Measurements from ENCODE around the gene AHI1.
"Not testable (repeated sequence)": the region's sequence is repeated elsewhere in the genome, so short reads cannot be mapped to it uniquely, and the experiment has no call there.

AHI1 gene

DNA sequence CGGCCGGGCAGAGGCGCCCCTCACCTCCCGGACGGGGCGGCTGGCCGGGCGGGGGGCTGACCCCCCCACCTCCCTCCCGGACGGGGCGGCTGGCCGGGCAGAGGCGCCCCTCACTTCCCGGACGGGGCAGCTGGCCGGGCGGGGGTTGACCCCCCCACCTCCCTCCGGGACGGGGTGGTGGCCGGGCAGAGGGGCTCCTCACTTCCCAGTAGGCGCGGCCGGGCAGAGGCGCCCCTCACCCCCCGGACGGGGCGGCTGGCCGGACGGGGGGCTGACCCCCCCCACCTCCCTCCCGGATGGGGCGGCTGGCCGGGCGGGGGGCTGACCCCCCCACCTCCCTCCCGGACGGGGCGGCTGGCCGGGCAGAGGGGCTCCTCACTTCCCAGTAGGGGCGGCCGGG lies 133.9 kb downstream of the AHI1 start:
- not testable (repeated sequence) for H3K36me3 ChIP-seq (ENCODE audit: control insufficient read depth in 1 of 2, insufficient read depth in 2 of 2, low read depth in 1 of 2, low read length in 2 of 2); H2AFZ ChIP-seq (ENCODE audit: low read depth, low read length); H3K27me3 ChIP-seq (ENCODE audit: control insufficient read depth in 1 of 2, insufficient read depth in 1 of 2, low read length in 2 of 2); H2AK5ac ChIP-seq (ENCODE audit: low read length, severe bottlenecking); H3K9ac ChIP-seq (ENCODE audit: low read length); DNase-seq; H3K4me2 ChIP-seq (ENCODE audit: low read length, poor library complexity, severe bottlenecking); H2BK120ac ChIP-seq (ENCODE audit: low read depth, low read length); H2BK12ac ChIP-seq (ENCODE audit: low read length in 2 of 2); H2BK5ac ChIP-seq (ENCODE audit: low read depth, low read length, poor library complexity, severe bottlenecking); H3K18ac ChIP-seq (ENCODE audit: low read depth in 1 of 2, low read length in 2 of 2); H3K4me3 ChIP-seq (ENCODE audit: insufficient read depth in 1 of 2, low read depth in 1 of 2, low read length in 2 of 2); H3K4me1 ChIP-seq (ENCODE audit: control insufficient read depth, insufficient read depth, low read depth, low read length); H4K8ac ChIP-seq (ENCODE audit: low read length); H2BK15ac ChIP-seq (ENCODE audit: low read depth, poor library complexity, severe bottlenecking); H4K91ac ChIP-seq (ENCODE audit: low read length); H3K79me1 ChIP-seq (replicated peaks; ENCODE audit: low read length, poor library complexity, severe bottlenecking); H3K23ac ChIP-seq (ENCODE audit: low read length in 2 of 2); H3K14ac ChIP-seq (ENCODE audit: low read length in 2 of 2); H3K27ac ChIP-seq (ENCODE audit: low read length, poor library complexity, severe bottlenecking); H3K4ac ChIP-seq (ENCODE audit: low read depth in 1 of 2, low read length in 2 of 2)
- no CpG with 5 or more reads among the region's 39 CpGs for WGBS
- H3K9me3 ChIP-seq (ENCODE audit: control insufficient read depth, low read length): peaks cover 25% of the 10 kb centered on the region

DNA sequence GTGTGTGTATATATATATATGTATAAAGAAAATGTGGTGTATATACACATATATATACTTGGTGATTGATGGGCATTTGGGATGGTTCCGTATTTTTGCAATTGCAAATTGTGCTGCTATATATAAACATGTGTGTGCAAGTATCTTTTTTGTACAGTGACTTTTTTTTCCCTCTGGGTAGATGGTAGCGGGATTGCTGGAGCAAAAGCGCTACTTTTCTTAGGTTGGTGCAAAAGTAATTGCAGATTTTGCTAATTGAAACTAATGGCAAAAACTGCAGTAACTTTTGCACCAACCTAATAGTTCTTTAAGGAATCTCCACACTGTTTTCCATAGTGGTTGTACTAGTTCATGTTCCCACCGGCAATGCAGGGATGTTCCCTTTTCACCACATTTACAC lies 135.4 kb downstream of the AHI1 start:
- Histone ChIP-seq H2BK120ac (ENCODE audit: low read depth, low read length) (no peak overlapping the region), H3K4me2 (ENCODE audit: low read length, poor library complexity, severe bottlenecking) (no peak overlapping the region), H3K36me3 (ENCODE audit: control insufficient read depth in 1 of 2, insufficient read depth in 2 of 2, low read depth in 1 of 2, low read length in 2 of 2) (no peaks in the 10 kb centered on the region), H3K27me3 (ENCODE audit: control insufficient read depth in 1 of 2, insufficient read depth in 1 of 2, low read length in 2 of 2) (no peaks in the 10 kb centered on the region), H4K91ac (ENCODE audit: low read length) (no peak overlapping the region), H3K79me1 (replicated peaks; ENCODE audit: low read length, poor library complexity, severe bottlenecking) (no peaks in the 10 kb centered on the region), H3K4me3 (ENCODE audit: insufficient read depth in 1 of 2, low read depth in 1 of 2, low read length in 2 of 2) (no peak overlapping the region), H3K9ac (ENCODE audit: low read length) (no peak overlapping the region), H2BK12ac (ENCODE audit: low read length in 2 of 2) (no peak overlapping the region), H3K4me1 (ENCODE audit: control insufficient read depth, insufficient read depth, low read depth, low read length) (no peaks in the 10 kb centered on the region), H3K27ac (ENCODE audit: low read length, poor library complexity, severe bottlenecking) (no peak overlapping the region), H2BK15ac (ENCODE audit: low read depth, poor library complexity, severe bottlenecking) (no peak overlapping the region), H2BK5ac (ENCODE audit: low read depth, low read length, poor library complexity, severe bottlenecking) (no peak overlapping the region), H3K14ac (ENCODE audit: low read length in 2 of 2) (no peak overlapping the region), H3K18ac (ENCODE audit: low read depth in 1 of 2, low read length in 2 of 2) (no peak overlapping the region), H3K23ac (ENCODE audit: low read length in 2 of 2) (no peak overlapping the region), H2AK5ac (ENCODE audit: low read length, severe bottlenecking) (no peak overlapping the region), H4K8ac (ENCODE audit: low read length) (no peak overlapping the region), H3K9me3 (ENCODE audit: control insufficient read depth, low read length) (peaks cover 22% of the 10 kb centered on the region), H2AFZ (ENCODE audit: low read depth, low read length) (no peak overlapping the region), H3K4ac (ENCODE audit: low read depth in 1 of 2, low read length in 2 of 2) (no peak overlapping the region)
- 100% methylated on average over 2 of the region's 4 CpGs for WGBS
- no peak for DNase-seq

DNA sequence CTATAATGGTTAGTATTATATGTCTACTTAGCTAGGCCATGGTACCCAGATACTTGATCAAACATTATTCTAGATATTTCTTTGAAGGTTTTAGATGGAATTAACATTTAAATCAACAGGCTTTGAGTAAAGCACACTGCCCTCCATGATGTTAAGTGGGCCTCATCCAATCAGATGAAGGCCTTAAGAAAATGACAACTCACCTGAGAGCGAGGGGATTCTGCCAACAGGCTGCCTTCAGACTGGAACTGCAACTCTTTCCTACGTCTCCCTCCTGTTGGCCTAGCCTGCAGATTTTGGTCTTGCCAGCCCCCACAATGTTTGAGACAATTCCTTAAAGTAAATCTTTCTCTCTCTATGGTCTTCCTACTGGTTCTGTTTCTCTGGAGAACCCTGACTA lies 137.3 kb downstream of the AHI1 start:
- no peak overlapping the region for H3K4me3 ChIP-seq (ENCODE audit: insufficient read depth in 1 of 2, low read depth in 1 of 2, low read length in 2 of 2)
- H3K4me1 ChIP-seq (ENCODE audit: control insufficient read depth, insufficient read depth, low read depth, low read length): no peaks in the 10 kb centered on the region
- H3K79me1 ChIP-seq (replicated peaks; ENCODE audit: low read length, poor library complexity, severe bottlenecking): no peaks in the 10 kb centered on the region
- peak overlapping the region; percentile 42 for H4K8ac ChIP-seq (ENCODE audit: low read length)
- H4K91ac ChIP-seq (ENCODE audit: low read length): no peak overlapping the region
- no peak overlapping the region for H3K9ac ChIP-seq (ENCODE audit: low read length)
- no peak for DNase-seq
- no peak overlapping the region for H3K23ac ChIP-seq (ENCODE audit: low read length in 2 of 2)
- H2AFZ ChIP-seq (ENCODE audit: low read depth, low read length): no peak overlapping the region
- H3K18ac ChIP-seq (ENCODE audit: low read depth in 1 of 2, low read length in 2 of 2): no peak overlapping the region
- no peak overlapping the region for H3K14ac ChIP-seq (ENCODE audit: low read length in 2 of 2)
- no peak overlapping the region for H3K4me2 ChIP-seq (ENCODE audit: low read length, poor library complexity, severe bottlenecking)
- H2BK120ac ChIP-seq (ENCODE audit: low read depth, low read length): no peak overlapping the region
- H3K27ac ChIP-seq (ENCODE audit: low read length, poor library complexity, severe bottlenecking): no peak overlapping the region
- no peak overlapping the region for H2BK5ac ChIP-seq (ENCODE audit: low read depth, low read length, poor library complexity, severe bottlenecking)
- H3K27me3 ChIP-seq (ENCODE audit: control insufficient read depth in 1 of 2, insufficient read depth in 1 of 2, low read length in 2 of 2): no peaks in the 10 kb centered on the region
- H2BK15ac ChIP-seq (ENCODE audit: low read depth, poor library complexity, severe bottlenecking): no peak overlapping the region
- H2AK5ac ChIP-seq (ENCODE audit: low read length, severe bottlenecking): no peak overlapping the region
- H3K36me3 ChIP-seq (ENCODE audit: control insufficient read depth in 1 of 2, insufficient read depth in 2 of 2, low read depth in 1 of 2, low read length in 2 of 2): no peaks in the 10 kb centered on the region
- 94% methylated on average over 2 of the region's 2 CpGs for WGBS
- no peak overlapping the region for H3K4ac ChIP-seq (ENCODE audit: low read depth in 1 of 2, low read length in 2 of 2)
- no peak overlapping the region for H2BK12ac ChIP-seq (ENCODE audit: low read length in 2 of 2)
- peaks cover 11% of the 10 kb centered on the region for H3K9me3 ChIP-seq (ENCODE audit: control insufficient read depth, low read length)

DNA sequence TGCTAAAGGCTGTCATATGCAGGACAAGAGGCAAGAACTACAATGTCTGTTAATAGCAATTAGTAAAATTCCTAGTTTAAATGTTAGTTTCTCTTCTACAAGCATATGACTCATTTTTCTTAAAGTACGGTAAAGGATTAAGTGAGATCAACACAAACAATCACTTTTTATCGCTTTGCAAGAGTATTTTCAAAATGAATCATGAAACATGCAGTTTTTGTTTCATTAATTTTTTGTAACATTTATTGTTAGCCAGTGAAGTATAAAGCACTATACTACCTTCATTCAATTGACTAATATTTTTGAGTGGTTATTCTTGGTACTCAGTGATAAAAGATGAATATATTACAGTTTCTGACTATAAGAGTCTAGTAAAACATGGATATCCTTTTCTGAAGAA lies 138.6 kb downstream of the AHI1 start:
- no peak overlapping the region for H2BK5ac ChIP-seq (ENCODE audit: low read depth, low read length, poor library complexity, severe bottlenecking)
- no peak overlapping the region for H2BK120ac ChIP-seq (ENCODE audit: low read depth, low read length)
- no peak overlapping the region for H2AFZ ChIP-seq (ENCODE audit: low read depth, low read length)
- H3K9ac ChIP-seq (ENCODE audit: low read length): peak overlapping the region; percentile 89
- no CpG with 5 or more reads among the region's 2 CpGs for WGBS
- no peak overlapping the region for H3K4me2 ChIP-seq (ENCODE audit: low read length, poor library complexity, severe bottlenecking)
- H3K4ac ChIP-seq (ENCODE audit: low read depth in 1 of 2, low read length in 2 of 2): no peak overlapping the region
- peak overlapping the region in 1 of 2 experiments; percentile 49 for H3K4me3 ChIP-seq (ENCODE audit: insufficient read depth in 1 of 2, low read depth in 1 of 2, low read length in 2 of 2)
- no peak overlapping the region for H3K18ac ChIP-seq (ENCODE audit: low read depth in 1 of 2, low read length in 2 of 2)
- no peaks in the 10 kb centered on the region for H3K27me3 ChIP-seq (ENCODE audit: control insufficient read depth in 1 of 2, insufficient read depth in 1 of 2, low read length in 2 of 2)
- no peak overlapping the region for H3K23ac ChIP-seq (ENCODE audit: low read length in 2 of 2)
- H3K79me1 ChIP-seq (replicated peaks; ENCODE audit: low read length, poor library complexity, severe bottlenecking): no peaks in the 10 kb centered on the region
- peak overlapping the region; percentile 86 for H3K27ac ChIP-seq (ENCODE audit: low read length, poor library complexity, severe bottlenecking)
- H2BK12ac ChIP-seq (ENCODE audit: low read length in 2 of 2): no peak overlapping the region
- no peak overlapping the region for H4K91ac ChIP-seq (ENCODE audit: low read length)
- H2BK15ac ChIP-seq (ENCODE audit: low read depth, poor library complexity, severe bottlenecking): no peak overlapping the region
- no peak overlapping the region for H3K14ac ChIP-seq (ENCODE audit: low read length in 2 of 2)
- no peak overlapping the region for H2AK5ac ChIP-seq (ENCODE audit: low read length, severe bottlenecking)
- DNase-seq: peak; percentile 61
- no peaks in the 10 kb centered on the region for H3K36me3 ChIP-seq (ENCODE audit: control insufficient read depth in 1 of 2, insufficient read depth in 2 of 2, low read depth in 1 of 2, low read length in 2 of 2)
- peaks cover 4% of the 10 kb centered on the region for H3K9me3 ChIP-seq (ENCODE audit: control insufficient read depth, low read length)
- no peak overlapping the region for H4K8ac ChIP-seq (ENCODE audit: low read length)
- H3K4me1 ChIP-seq (ENCODE audit: control insufficient read depth, insufficient read depth, low read depth, low read length): no peaks in the 10 kb centered on the region

All from mesenchymal stem cell (in vitro differentiated cells and primary cell).